ENCODE measurements around the gene TRIM46. TPM values are rescaled to one million over a fixed set of nuclear protein-coding genes. Genes with fewer than 3 reads are reported as not detected.

Gene TRIM46
- total and polyA plus RNA-seq, 2 of the 13 experiments (the other 11 are each of a cell fraction or from before 2014, with no cell fraction given), result 0.04 to 0.09 TPM

- TF ChIP-seq ZNF407 (CRISPR knock-in tag; IDR thresholded peaks at IDR 0.05; ENCODE audit: not compliant biosample characterization), result no peak
- TF ChIP-seq ZNF484 (CRISPR knock-in tag; IDR thresholded peaks at IDR 0.05; ENCODE audit: borderline replicate concordance, low read depth), result no peak
- TF ChIP-seq RERE (CRISPR knock-in tag; IDR thresholded peaks at IDR 0.05; ENCODE audit: low read depth), result no peak
- TF ChIP-seq ZFYVE20 (CRISPR knock-in tag; IDR thresholded peaks at IDR 0.05; ENCODE audit: borderline replicate concordance, low read depth), result no peak
- no peak for TF ChIP-seq ZNF574 (CRISPR knock-in tag; IDR thresholded peaks at IDR 0.05)
- no peak for TF ChIP-seq ZKSCAN1 (IDR thresholded peaks at IDR 0.05; ENCODE audit: low read length)
- TF ChIP-seq ZMAT3 (CRISPR knock-in tag; conservative IDR thresholded peaks at IDR 0.05), result no peak
- TF ChIP-seq ZNF275 (CRISPR knock-in tag; IDR thresholded peaks at IDR 0.05; ENCODE audit: borderline replicate concordance), result no peak
These were observed 26.1 kb downstream of the TRIM46 start (continued) for GRCh38 chr1:155199792-155200191.
